Activated T-helper 2 cell treated with anti-CD3 and anti-CD28 coated beads, Interferon-gamma antibody, Interleukin-2, Interleukin-4, amounts not matched to agents 10 μg/mL and 5 μg/mL and 100 μg/mL, durations not matched to agents 14 hours and 24 hours and 36 hours (primary cell): ENCODE data around the gene LDB2. TPM values are rescaled to one million over a fixed set of nuclear protein-coding genes. Genes with fewer than 3 reads are reported as not detected.

Experiments
- DNase-seq: peaks from one replicate; pipeline ENCODE4 v3.0.0; 2021; ENCODE audit warnings: low spot score
- H3K27ac Mint-ChIP-seq: one replicate; pipeline ENCODE4 v1.8.0; 2021; ENCODE audit warnings: mixed read lengths
- H3K27me3 Mint-ChIP-seq: one replicate; pipeline ENCODE4 v1.8.0; 2021; ENCODE audit warnings: low read depth, mixed read lengths
- H3K36me3 Mint-ChIP-seq: one replicate; pipeline ENCODE4 v1.8.0; 2021; ENCODE audit warnings: low read depth, mixed read lengths
- H3K4me1 Mint-ChIP-seq: one replicate; pipeline ENCODE4 v1.8.0; 2021; ENCODE audit warnings: low read depth, mixed read lengths
- H3K4me3 Mint-ChIP-seq: one replicate; pipeline ENCODE4 v1.8.0; 2021; ENCODE audit warnings: low read depth, mild to moderate bottlenecking, moderate library complexity, mixed read lengths
- H3K9me3 Mint-ChIP-seq: one replicate; pipeline ENCODE4 v1.8.0; 2021; ENCODE audit warnings: mixed read lengths
- intact Hi-C: fragments of 100-400 bp; cut with micrococcal nuclease; formaldehyde crosslinking; loops from one replicate; pipeline ENCODE4 v1.15.1; 2023
- total RNA-seq: library from RNA; stranded (reverse); gene quantifications from 2 replicates; pipeline ENCODE4 v1.2.3, GENCODE V29; 2022

The LDB2 gene
- total RNA-seq, 1 donor from 2014 or later: not detected

DNA sequence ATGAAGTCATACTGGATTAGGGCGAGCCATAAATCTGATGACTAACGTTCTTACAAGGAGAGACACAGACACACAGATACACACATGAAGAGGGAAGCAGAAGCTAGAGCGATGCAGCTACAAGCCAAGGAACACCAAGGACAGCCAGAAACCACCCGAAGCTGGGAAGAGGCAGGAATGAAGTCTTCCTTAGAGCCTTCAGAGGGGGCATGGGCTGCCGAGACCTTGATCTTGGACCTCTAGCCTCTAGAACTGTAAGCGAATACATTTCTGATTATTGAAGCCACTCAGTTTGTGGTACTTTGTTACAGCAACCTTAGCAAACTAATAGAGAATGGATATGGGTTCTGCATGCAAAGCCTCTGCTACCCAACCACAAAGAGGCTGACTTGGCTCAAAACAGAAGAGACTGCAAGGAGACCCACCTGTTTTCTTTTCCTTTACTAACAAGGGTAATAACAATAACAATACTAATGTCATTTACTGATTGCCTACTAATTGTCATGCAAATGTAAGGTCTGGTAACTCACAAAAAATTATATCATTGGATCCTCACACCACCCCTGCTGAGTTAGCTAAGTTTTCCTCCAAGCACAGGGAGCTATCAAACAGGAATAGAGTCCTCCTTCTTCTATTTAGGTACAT, 10.1 kb upstream of the LDB2 start:
- no peaks in the 10 kb centered on the region for H3K36me3 Mint-ChIP-seq
- no peak for DNase-seq
- no peak overlapping the region for H3K4me3 Mint-ChIP-seq
- H3K27ac Mint-ChIP-seq: no peak overlapping the region
- intact Hi-C loops: no loop called here
- peaks cover 9% of the 10 kb centered on the region for H3K27me3 Mint-ChIP-seq
- no peaks in the 10 kb centered on the region for H3K9me3 Mint-ChIP-seq
- peaks cover 5% of the 10 kb centered on the region for H3K4me1 Mint-ChIP-seq

GRCh38 chr4:16900325-16900724, 1.9 kb upstream of the LDB2 start:
- peaks cover 2% of the 10 kb centered on the region for H3K4me1 Mint-ChIP-seq
- intact Hi-C loops: no loop called here
- H3K36me3 Mint-ChIP-seq: no peaks in the 10 kb centered on the region
- no peak for DNase-seq
- H3K27me3 Mint-ChIP-seq: peaks cover 19% of the 10 kb centered on the region
- H3K4me3 Mint-ChIP-seq: no peak overlapping the region
- H3K27ac Mint-ChIP-seq: no peak overlapping the region
- H3K9me3 Mint-ChIP-seq: no peaks in the 10 kb centered on the region

DNA sequence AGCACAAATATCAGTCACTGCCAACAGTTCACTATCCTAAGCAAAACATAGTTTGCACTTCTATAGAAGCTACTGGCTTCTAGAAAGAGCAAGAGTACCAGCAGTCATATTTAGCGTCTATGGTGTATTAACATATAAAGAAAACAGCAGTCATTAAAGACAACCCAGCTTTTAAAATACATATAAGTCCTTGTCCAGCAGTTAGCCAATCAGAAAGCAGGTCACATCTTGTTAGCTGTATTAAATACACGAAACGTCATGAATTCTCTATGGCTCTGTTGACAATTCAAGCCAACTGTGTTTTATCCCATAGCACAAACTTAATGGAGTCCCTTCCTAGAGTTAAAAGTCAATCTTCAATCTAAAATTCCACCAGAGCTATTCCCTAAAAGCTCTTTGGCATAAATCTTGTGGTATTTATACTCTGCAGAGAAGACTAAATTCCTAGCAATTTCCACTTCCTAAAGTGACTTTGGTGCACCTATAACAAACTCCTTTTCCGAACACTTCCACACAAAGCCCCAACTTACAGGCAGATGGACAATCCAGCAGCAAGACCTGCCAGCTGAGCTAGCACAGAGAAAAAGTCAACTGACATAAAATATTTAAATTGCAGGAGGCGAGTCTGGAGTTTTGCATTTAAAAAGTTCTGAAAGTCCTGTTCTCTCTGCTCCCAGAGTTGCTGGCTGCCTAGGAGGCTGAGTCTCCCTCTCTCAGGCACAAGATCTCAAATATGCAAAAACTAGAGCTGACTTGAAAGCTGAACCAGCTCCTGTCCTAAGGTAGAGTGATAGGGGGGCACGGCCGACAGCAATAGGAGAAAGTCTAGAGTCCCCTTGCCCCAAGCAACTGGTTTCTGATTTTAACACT, 1.3 kb downstream of the LDB2 start:
- Mint-ChIP-seq H3K4me1 (peaks cover 14% of the 10 kb centered on the region), H3K4me3 (no peak overlapping the region)

GRCh38 chr4:16894406-16894805, 4.0 kb downstream of the LDB2 start:
- no peak overlapping the region for H3K27ac Mint-ChIP-seq
- no peak for DNase-seq
- intact Hi-C loops: no loop called here
- H3K4me1 Mint-ChIP-seq: peaks cover 29% of the 10 kb centered on the region
- no peaks in the 10 kb centered on the region for H3K36me3 Mint-ChIP-seq
- no peaks in the 10 kb centered on the region for H3K9me3 Mint-ChIP-seq
- peaks cover 19% of the 10 kb centered on the region for H3K27me3 Mint-ChIP-seq
- H3K4me3 Mint-ChIP-seq: no peak overlapping the region

More for the DNA sequence above, 1.3 kb downstream of the LDB2 start:
- no peak for DNase-seq
- Mint-ChIP-seq H3K27me3 (peaks cover 19% of the 10 kb centered on the region), H3K27ac (no peak overlapping the region), H3K9me3 (no peaks in the 10 kb centered on the region), H3K36me3 (no peaks in the 10 kb centered on the region)
- intact Hi-C loops: no loop called here

GRCh38 chr4:16893141-16893651, 5.2 kb downstream of the LDB2 start:
- Mint-ChIP-seq H3K27ac (no peak overlapping the region), H3K4me3 (no peak overlapping the region), H3K27me3 (peaks cover 15% of the 10 kb centered on the region), H3K9me3 (no peaks in the 10 kb centered on the region), H3K4me1 (peaks cover 27% of the 10 kb centered on the region), H3K36me3 (no peaks in the 10 kb centered on the region)
- intact Hi-C loops: no loop called here
- no peak for DNase-seq

DNA sequence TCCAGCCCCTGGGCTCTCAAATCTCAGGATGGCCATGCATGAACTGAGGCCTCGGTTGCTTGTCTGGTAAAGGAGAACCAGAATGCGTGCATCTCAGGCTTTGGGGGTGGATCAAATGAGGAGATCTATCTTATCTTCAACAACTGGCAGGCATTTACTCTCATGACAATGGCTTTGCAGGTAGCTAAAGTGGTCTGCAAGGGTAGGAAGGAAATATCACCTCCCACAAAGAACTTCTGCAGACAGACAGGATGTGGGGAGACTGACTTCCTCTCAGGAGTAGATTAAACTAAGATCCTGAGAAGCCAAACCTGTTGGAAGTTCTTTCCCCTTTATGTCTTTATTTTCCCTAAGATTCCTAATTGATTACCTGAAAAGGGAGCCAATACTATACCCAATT, 7.8 kb downstream of the LDB2 start:
- DNase-seq: no peak
- no peak overlapping the region for H3K4me3 Mint-ChIP-seq
- H3K36me3 Mint-ChIP-seq: no peaks in the 10 kb centered on the region
- H3K27me3 Mint-ChIP-seq: peaks cover 3% of the 10 kb centered on the region
- intact Hi-C loops: no loop called here
- no peaks in the 10 kb centered on the region for H3K9me3 Mint-ChIP-seq
- peaks cover 27% of the 10 kb centered on the region for H3K4me1 Mint-ChIP-seq
- no peak overlapping the region for H3K27ac Mint-ChIP-seq

DNA sequence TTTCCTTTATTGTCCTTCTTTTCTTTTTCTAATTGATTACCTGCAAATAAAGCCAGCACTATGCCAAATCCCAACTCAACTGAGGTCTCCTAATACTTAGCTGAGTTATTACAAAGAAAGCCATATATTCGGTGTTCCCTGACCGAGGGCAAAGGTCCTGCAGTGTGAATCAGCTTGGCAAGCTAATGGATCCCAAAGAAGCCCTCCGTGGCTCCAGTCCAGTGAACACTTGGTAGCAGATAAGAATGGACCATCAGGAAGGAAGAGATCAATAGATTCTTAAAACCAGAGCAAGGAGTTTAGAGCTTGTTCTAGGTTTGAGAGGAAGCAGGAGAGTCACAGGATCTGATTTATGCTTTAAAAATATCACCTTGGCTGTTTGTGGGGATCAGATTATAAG, 8.5 kb downstream of the LDB2 start:
- no peak overlapping the region for H3K4me3 Mint-ChIP-seq
- H3K27ac Mint-ChIP-seq: no peak overlapping the region
- no peaks in the 10 kb centered on the region for H3K9me3 Mint-ChIP-seq
- peaks cover 27% of the 10 kb centered on the region for H3K4me1 Mint-ChIP-seq
- H3K27me3 Mint-ChIP-seq: no peaks in the 10 kb centered on the region
- no peak for DNase-seq
- no peaks in the 10 kb centered on the region for H3K36me3 Mint-ChIP-seq
- intact Hi-C loops: no loop called here

- Mint-ChIP-seq H3K27me3 (no peaks in the 10 kb centered on the region), H3K4me1 (peaks cover 22% of the 10 kb centered on the region), H3K36me3 (no peaks in the 10 kb centered on the region), H3K4me3 (no peak overlapping the region), H3K27ac (no peak overlapping the region), H3K9me3 (no peaks in the 10 kb centered on the region)
- intact Hi-C loops: no loop called here
- DNase-seq: no peak
These were observed 10.6 kb downstream of the LDB2 start for GRCh38 chr4:16887887-16888286.

DNA sequence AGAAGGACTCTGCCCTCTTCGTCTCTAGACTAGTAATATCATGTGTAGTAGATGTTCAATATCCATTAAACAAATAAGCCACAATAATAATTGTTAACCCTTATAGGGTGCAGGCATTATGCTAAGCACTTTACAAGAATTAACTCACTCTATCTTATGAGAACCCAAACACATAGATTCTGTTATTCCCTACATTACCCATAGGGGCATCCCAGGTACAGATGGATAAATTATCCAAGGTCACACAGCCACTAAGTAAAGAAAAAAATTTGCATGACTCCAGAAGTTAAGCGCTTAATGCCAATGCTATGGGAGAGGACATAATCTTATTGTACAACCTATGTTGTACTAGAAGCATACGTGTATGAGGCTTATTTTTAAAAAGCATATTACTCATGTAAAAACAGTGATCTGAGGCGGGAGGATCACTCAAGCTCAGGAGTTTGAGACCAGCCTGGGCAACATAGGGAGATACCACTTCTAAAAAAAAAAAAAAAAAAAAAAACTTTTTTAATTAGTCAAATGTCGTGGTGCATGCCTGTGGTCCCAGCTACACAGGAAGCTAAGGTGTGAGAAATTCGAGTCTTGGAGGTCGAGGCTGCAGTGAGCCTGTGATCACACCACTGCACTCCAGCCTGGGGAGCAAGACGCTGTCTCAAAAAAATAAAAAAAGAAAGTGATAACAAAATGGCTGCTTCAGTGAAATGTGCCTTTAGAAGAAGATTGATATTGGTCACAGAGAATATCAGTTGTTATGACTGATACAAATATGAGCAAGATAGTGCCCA, 13.6 kb downstream of the LDB2 start:
- Mint-ChIP-seq H3K9me3 (no peaks in the 10 kb centered on the region), H3K4me1 (no peaks in the 10 kb centered on the region), H3K36me3 (no peaks in the 10 kb centered on the region), H3K27me3 (no peaks in the 10 kb centered on the region), H3K27ac (no peak overlapping the region), H3K4me3 (no peak overlapping the region)
- intact Hi-C loops: no loop called here
- DNase-seq: no peak

GRCh38 chr4:16883806-16884205, 14.6 kb downstream of the LDB2 start:
- no peak overlapping the region for H3K4me3 Mint-ChIP-seq
- H3K4me1 Mint-ChIP-seq: no peaks in the 10 kb centered on the region
- no peak for DNase-seq
- no peak overlapping the region for H3K27ac Mint-ChIP-seq
- H3K36me3 Mint-ChIP-seq: no peaks in the 10 kb centered on the region
- no peaks in the 10 kb centered on the region for H3K27me3 Mint-ChIP-seq
- intact Hi-C loops: no loop called here
- no peaks in the 10 kb centered on the region for H3K9me3 Mint-ChIP-seq

DNA sequence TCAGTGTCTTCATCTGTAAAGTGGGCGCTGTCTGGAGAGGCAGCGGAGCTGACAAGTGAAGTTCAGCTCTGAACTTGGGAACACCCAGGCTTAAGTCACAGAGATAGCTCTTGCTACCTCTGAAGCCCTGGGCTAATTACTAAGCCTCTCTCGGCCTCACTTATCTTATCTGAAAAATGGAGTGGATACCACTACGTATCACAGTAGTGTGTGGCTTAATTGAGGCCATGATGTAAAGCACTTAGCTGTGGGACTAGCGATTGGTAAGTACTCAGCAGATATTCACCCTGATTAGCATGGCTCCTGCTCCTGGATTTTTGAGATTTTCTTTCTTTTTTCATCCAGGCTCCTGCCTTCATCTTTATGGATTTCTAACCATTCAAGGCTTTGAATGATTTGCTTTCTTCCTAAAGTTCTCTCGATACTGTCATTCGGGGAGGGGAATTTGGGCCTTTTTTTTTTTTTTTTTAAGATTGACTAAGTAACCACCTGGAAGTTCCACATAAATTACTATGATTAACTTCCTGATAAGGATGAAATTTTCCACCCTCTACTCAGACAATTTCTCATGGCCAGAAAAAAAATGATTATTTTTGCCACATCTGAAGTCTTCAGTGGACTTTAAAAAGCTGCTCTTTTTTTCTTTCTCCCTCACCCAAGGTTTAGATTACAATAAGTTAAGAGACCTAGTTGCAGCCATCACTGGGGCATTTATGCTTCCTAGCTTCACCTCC, 17.1 kb downstream of the LDB2 start:
- intact Hi-C loops: no loop called here
- no peak overlapping the region for H3K4me3 Mint-ChIP-seq
- no peak overlapping the region for H3K27ac Mint-ChIP-seq
- H3K27me3 Mint-ChIP-seq: no peaks in the 10 kb centered on the region
- no peaks in the 10 kb centered on the region for H3K36me3 Mint-ChIP-seq
- H3K4me1 Mint-ChIP-seq: no peaks in the 10 kb centered on the region
- no peak for DNase-seq
- no peaks in the 10 kb centered on the region for H3K9me3 Mint-ChIP-seq

DNA sequence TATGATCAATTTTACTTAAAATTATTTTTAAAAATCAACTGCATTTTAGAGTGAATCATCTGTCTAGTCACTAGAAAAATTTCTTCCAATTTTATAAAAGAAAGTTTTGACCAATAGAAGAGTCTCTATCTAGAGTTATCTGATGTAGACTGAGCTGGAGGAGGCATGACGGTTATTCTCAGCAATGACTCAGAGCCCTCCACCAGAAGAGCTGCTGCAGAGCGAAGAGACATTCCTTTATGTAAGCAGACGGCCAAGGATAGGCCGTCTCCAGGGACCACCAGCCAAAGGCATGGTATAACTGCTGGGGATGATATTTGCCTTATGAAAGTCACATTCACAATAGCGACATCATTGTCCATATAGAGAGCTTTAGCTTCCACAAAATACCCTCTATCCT, 23.0 kb downstream of the LDB2 start:
- Mint-ChIP-seq H3K27ac (no peak overlapping the region), H3K27me3 (no peaks in the 10 kb centered on the region), H3K4me3 (no peak overlapping the region), H3K9me3 (no peaks in the 10 kb centered on the region), H3K36me3 (no peaks in the 10 kb centered on the region), H3K4me1 (no peaks in the 10 kb centered on the region)
- no peak for DNase-seq
- intact Hi-C loops: no loop called here
